PC-3 (cell line): Measurements from ENCODE around the gene SLC22A13.

Experiments used
- EZH2 ChIP-seq: fragments of 300-600 bp; sonication (generic); IDR thresholded peaks from one replicate; pipeline ENCODE4 v1.6.1; 2017; ENCODE audit warnings: antibody characterized with exemption, mild to moderate bottlenecking, low read length; ENCODE audit not compliant: unreplicated experiment
- TF ChIP-seq, protein P1 (sequence below): fragments of 300-600 bp; sonication (generic); conservative IDR thresholded peaks from 2 replicates; pipeline ENCODE4 v1.5.1; 2017; ENCODE audit warnings: antibody characterized with exemption, low read depth, mild to moderate bottlenecking, low read length

DNA sequence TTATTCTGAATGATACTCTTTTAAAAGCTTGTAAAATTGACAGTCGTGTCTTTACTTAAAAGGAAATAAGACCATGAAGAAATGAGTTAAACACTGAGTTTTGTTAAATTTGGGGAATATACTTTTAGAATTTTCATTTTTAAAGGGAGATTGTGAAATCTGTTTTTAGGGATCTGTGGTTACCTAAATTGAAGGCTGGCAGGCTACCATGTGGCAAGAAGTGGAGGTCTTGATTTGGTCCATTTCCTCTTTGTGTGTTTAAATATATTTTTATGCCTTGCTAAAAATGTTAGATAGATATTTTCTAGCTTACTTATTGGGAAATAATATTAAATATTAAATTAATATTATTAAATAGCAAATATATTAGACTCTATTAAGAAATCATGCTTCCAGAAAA lies 36.6 kb upstream of the SLC22A13 start:
- TF ChIP-seq, protein P1, sequence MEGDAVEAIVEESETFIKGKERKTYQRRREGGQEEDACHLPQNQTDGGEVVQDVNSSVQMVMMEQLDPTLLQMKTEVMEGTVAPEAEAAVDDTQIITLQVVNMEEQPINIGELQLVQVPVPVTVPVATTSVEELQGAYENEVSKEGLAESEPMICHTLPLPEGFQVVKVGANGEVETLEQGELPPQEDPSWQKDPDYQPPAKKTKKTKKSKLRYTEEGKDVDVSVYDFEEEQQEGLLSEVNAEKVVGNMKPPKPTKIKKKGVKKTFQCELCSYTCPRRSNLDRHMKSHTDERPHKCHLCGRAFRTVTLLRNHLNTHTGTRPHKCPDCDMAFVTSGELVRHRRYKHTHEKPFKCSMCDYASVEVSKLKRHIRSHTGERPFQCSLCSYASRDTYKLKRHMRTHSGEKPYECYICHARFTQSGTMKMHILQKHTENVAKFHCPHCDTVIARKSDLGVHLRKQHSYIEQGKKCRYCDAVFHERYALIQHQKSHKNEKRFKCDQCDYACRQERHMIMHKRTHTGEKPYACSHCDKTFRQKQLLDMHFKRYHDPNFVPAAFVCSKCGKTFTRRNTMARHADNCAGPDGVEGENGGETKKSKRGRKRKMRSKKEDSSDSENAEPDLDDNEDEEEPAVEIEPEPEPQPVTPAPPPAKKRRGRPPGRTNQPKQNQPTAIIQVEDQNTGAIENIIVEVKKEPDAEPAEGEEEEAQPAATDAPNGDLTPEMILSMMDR: no peak
- TF ChIP-seq EZH2: no peak
